NOMO-1 treated with DMSO at 0.1 percent for 48 hours (cell line): Measurements from ENCODE around the gene UPK3A.

Experiments used
- DNase-seq: peaks from one replicate; lab custom pipeline; 2025; ENCODE audit not compliant: unreplicated experiment; lab: John Stamatoyannopoulos, UW

Gene UPK3A

GRCh38 chr22:45284705-45285262 lies at the start of gene UPK3A:
Gene UPK3A, plus strand, starts transcription at chr22:45284949. Its CDS starts 65 bp downstream, at chr22:45285014.
- peak; percentile 58 for DNase-seq

GRCh38 chr22:45235101-45235777 lies 49.5 kb upstream of the UPK3A start:
- peak; percentile 97 for DNase-seq

GRCh38 chr22:45235851-45236342 lies 48.9 kb upstream of the UPK3A start:
- no peak for DNase-seq

GRCh38 chr22:45237065-45237990 lies 47.4 kb upstream of the UPK3A start:
- no peak for DNase-seq

- DNase-seq, result no peak
Observed at GRCh38 chr22:45238076-45238956, 46.4 kb upstream of the UPK3A start.

- peak; percentile 41 for DNase-seq
Observed at GRCh38 chr22:45238957-45239680, 45.6 kb upstream of the UPK3A start.

- no peak for DNase-seq
Observed at GRCh38 chr22:45239681-45240051, 45.1 kb upstream of the UPK3A start.

GRCh38 chr22:45240104-45240809 lies 44.5 kb upstream of the UPK3A start:
- no peak for DNase-seq

GRCh38 chr22:45240810-45241631 lies 43.7 kb upstream of the UPK3A start, which contains the start of gene KIAA0930:
Gene KIAA0930, minus strand, starts transcription at chr22:45240894. Its CDS starts 191 bp downstream, at chr22:45240703.
- peak; percentile 87 for DNase-seq

GRCh38 chr22:45242778-45243191 lies 42.0 kb upstream of the UPK3A start:
- no peak for DNase-seq

- no peak for DNase-seq
Observed at GRCh38 chr22:45244916-45245315, 39.8 kb upstream of the UPK3A start.

- no peak for DNase-seq
Observed at GRCh38 chr22:45246060-45246985, 38.4 kb upstream of the UPK3A start.

GRCh38 chr22:45248832-45249561 lies 35.8 kb upstream of the UPK3A start:
- DNase-seq, result no peak

GRCh38 chr22:45251825-45252224 lies 32.9 kb upstream of the UPK3A start:
- no peak for DNase-seq

- no peak for DNase-seq
Observed at GRCh38 chr22:45253039-45253641, 31.6 kb upstream of the UPK3A start.

GRCh38 chr22:45254388-45254787 lies 30.4 kb upstream of the UPK3A start:
- no peak for DNase-seq
